K562 (cell line): ENCODE data around the gene BACE1. TPM values are rescaled to one million over a fixed set of nuclear protein-coding genes. Genes with fewer than 3 reads are reported as not detected.

Source experiments
- BHLHE40 ChIP-seq: IDR thresholded peaks from 2 replicates; pipeline ENCODE4 v1.6.1; 2011; ENCODE audit warnings: low read length, improper control_type of control experiment
- CEBPB ChIP-seq: fragments of 450-650 bp; IDR thresholded peaks from 2 replicates; pipeline ENCODE4 v1.6.1; 2016; ENCODE audit warnings: missing genetic modification characterization, missing compliant biosample characterization
- CHD1 ChIP-seq: fragments of 200-600 bp; sonication (generic); IDR thresholded peaks from one replicate; pipeline ENCODE4 v1.6.1; 2012; ENCODE audit warnings: mild to moderate bottlenecking, moderate library complexity, low read length, inconsistent platforms
- FOXK2 ChIP-seq, 2 experiments: fragments of 450-650 bp; IDR thresholded peaks in 1 of 2; conservative IDR thresholded peaks in 1 of 2; 2 replicates each; pipeline ENCODE4 v1.6.1; 2016; ENCODE audit warnings: low read depth in 2 of 2, mild to moderate bottlenecking in 1 of 2
- HCFC1 ChIP-seq: IDR thresholded peaks from 2 replicates; pipeline ENCODE4 v1.6.1; 2012; ENCODE audit warnings: low read depth, low read length, improper control_type of control experiment
- MEIS2 ChIP-seq: fragments of 450-650 bp; IDR thresholded peaks from 2 replicates; pipeline ENCODE4 v1.6.1; 2014; ENCODE audit warnings: mild to moderate bottlenecking; ENCODE audit not compliant: partially characterized antibody
- PHF21A ChIP-seq: fragments of 450-650 bp; IDR thresholded peaks from 2 replicates; pipeline ENCODE4 v1.6.1; 2017; ENCODE audit warnings: low read depth, borderline replicate concordance
- POLR2AphosphoS2 ChIP-seq: IDR thresholded peaks from 2 replicates; pipeline ENCODE4 v1.6.1; 2012; ENCODE audit warnings: low read length, improper control_type of control experiment
- POLR2H ChIP-seq: IDR thresholded peaks from 2 replicates; pipeline ENCODE4 v1.6.1; 2016; ENCODE audit warnings: missing genetic modification characterization, low read depth, mild to moderate bottlenecking, control low read depth, missing compliant biosample characterization, moderate library complexity
- SNIP1 ChIP-seq: fragments of 450-650 bp; IDR thresholded peaks from 2 replicates; pipeline ENCODE4 v1.7.1; 2017; ENCODE audit warnings: low read depth, mild to moderate bottlenecking
- ZNF133 ChIP-seq: fragments of 250-450 bp; sonication (Bioruptor Pico); IDR thresholded peaks from 2 replicates; pipeline ENCODE4 v1.4.0; 2020; ENCODE audit warnings: mild to moderate bottlenecking
- ZNF239 ChIP-seq: fragments of 250-450 bp; sonication (Bioruptor Pico); IDR thresholded peaks from 2 replicates; pipeline ENCODE4 v1.4.0; 2020; ENCODE audit warnings: mild to moderate bottlenecking
- ZNF408 ChIP-seq: fragments of 250-450 bp; sonication (Bioruptor Pico); IDR thresholded peaks from 2 replicates; pipeline ENCODE4 v1.4.0; 2020; ENCODE audit warnings: low read depth, mild to moderate bottlenecking, moderate library complexity
- polyA plus RNA-seq, 8 experiments: library from polyadenylated mRNA; depleted of rRNA in 4 of 8; stranded (reverse) in 5 of 8; unstranded in 3 of 8; fragments of >200 nt; fragmentation: Nextera tagmentation in 2 of 8; fragmentation: Illumina TruSeq in 1 of 8; extraction: Ambion mirVana in 2 of 8; extraction: Trizol in 1 of 8; gene quantifications; 2 replicates each; pipeline versions ENCODE4 v1.2.1 to v1.2.3, GENCODE V29; 2011 to 2014; ENCODE audit warnings: inconsistent platforms in 1 of 8, missing spikeins in 1 of 8
- total RNA-seq, 7 experiments: library from RNA; depleted of rRNA in 6 of 7; stranded (reverse); fragments of >200 nt in 6 of 7; fragmentation: Illumina TruSeq in 2 of 7; extraction: Trizol in 2 of 7; gene quantifications; 2 replicates each; pipeline versions ENCODE4 v1.2.1 to v1.2.3, GENCODE V29; 2011 to 2021; ENCODE audit warnings: low replicate concordance in 1 of 7
- TF ChIP-seq, protein P1 (sequence below): sonication (generic); formaldehyde crosslinking; IDR thresholded peaks from 2 replicates; pipeline ENCODE4 v1.8.0; 2022; ENCODE audit warnings: mild to moderate bottlenecking, missing genetic modification reagents
- TF ChIP-seq, protein P2 (sequence below): fragments of 450-650 bp; formaldehyde crosslinking; IDR thresholded peaks from 2 replicates; pipeline ENCODE4 v1.4.0; 2020; ENCODE audit warnings: mild to moderate bottlenecking, moderate library complexity
- TF ChIP-seq, protein P3 (sequence below): fragments of 200-800 bp; sonication (Bioruptor generic); IDR thresholded peaks from 2 replicates; pipeline ENCODE4 v1.6.1; 2017; ENCODE audit warnings: missing genetic modification characterization, missing compliant biosample characterization
- TF ChIP-seq, protein P4 (sequence below): fragments of 250-450 bp; sonication (Bioruptor Pico); IDR thresholded peaks from 2 replicates; pipeline ENCODE4 v1.4.0; 2020; ENCODE audit warnings: mild to moderate bottlenecking, moderate library complexity, borderline replicate concordance
- TF ChIP-seq, protein P5 (sequence below): fragments of 450-650 bp; IDR thresholded peaks from 2 replicates; pipeline ENCODE4 v1.7.1; 2018; ENCODE audit warnings: mild to moderate bottlenecking, low read depth; ENCODE audit not compliant: partially characterized antibody

Gene BACE1
- total and polyA plus RNA-seq, 9 of the 15 experiments (the other 6 are each of a cell fraction or from before 2014, with no cell fraction given) = 0.01 to 0.25 (median 0.16) TPM; not detected in 5

DNA sequence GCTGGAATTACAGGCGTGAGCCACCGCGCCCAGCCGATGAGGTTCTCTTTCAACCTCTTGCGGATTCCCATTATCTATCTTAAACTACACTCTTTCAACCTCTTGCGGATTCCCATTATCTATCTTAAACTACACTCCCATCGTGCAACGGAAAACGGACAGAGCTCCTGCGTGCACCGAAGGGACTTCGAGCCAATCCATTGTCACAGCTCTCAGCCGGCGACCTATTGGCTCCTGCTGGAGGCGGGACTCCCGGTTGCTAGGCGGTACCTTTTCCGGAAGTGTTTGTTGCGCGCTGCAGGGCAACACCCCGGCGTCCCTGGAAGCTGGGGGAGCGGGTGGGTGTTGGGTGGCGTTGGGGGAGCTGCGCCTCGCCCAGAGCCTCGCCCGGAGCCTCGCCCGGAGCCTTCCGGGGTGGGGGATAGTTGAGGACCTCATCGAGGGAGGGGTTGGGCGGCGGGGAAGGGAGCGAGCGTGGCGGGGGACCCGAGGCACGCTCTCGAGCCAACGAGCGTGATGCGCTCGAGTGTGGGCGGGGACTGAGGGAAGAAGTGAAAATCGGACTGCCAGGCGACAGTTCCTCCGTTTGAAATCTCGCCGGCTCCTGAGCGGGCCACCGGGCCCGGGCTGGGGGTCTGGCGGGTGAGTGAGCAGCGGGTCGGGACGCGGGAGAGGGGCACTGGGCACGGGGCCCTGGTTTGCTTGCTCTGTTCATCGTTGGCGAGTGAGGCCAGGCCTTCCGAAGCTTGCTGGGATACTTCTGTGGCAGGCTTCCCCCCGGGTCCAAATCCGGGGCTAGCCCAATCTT lies 11.7 kb upstream of the BACE1 start, which contains the start of gene CEP164 (continued):
- TF ChIP-seq, protein P1, sequence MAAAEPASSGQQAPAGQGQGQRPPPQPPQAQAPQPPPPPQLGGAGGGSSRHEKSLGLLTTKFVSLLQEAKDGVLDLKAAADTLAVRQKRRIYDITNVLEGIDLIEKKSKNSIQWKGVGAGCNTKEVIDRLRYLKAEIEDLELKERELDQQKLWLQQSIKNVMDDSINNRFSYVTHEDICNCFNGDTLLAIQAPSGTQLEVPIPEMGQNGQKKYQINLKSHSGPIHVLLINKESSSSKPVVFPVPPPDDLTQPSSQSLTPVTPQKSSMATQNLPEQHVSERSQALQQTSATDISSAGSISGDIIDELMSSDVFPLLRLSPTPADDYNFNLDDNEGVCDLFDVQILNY (CRISPR knock-in tag) = no peak
- TF ChIP-seq CHD1 (no peak), ZNF408 (no peak), CEBPB (no peak; the same call in 1 of the 2 replicates), SNIP1 (no peak), MEIS2 (no peak), FOXK2 (conservative IDR thresholded peaks at IDR 0.05 in 1 of 2, IDR thresholded peaks at IDR 0.05 in 1 of 2; ENCODE audit: low read depth in 2 of 2) (peak; percentile 76 to 78), BHLHE40 (peak; percentile 2; the same call in 1 of the 2 replicates), ZNF239 (no peak), HCFC1 (peak; percentile 75), PHF21A (no peak), POLR2AphosphoS2 (no peak), POLR2H (peak; percentile 83), ZNF133 (CRISPR knock-in tag) (no peak)
- TF ChIP-seq, protein P2, sequence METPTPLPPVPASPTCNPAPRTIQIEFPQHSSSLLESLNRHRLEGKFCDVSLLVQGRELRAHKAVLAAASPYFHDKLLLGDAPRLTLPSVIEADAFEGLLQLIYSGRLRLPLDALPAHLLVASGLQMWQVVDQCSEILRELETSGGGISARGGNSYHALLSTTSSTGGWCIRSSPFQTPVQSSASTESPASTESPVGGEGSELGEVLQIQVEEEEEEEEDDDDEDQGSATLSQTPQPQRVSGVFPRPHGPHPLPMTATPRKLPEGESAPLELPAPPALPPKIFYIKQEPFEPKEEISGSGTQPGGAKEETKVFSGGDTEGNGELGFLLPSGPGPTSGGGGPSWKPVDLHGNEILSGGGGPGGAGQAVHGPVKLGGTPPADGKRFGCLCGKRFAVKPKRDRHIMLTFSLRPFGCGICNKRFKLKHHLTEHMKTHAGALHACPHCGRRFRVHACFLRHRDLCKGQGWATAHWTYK = peak; percentile 25; the same call in 1 of the 2 replicates
- TF ChIP-seq, protein P3, sequence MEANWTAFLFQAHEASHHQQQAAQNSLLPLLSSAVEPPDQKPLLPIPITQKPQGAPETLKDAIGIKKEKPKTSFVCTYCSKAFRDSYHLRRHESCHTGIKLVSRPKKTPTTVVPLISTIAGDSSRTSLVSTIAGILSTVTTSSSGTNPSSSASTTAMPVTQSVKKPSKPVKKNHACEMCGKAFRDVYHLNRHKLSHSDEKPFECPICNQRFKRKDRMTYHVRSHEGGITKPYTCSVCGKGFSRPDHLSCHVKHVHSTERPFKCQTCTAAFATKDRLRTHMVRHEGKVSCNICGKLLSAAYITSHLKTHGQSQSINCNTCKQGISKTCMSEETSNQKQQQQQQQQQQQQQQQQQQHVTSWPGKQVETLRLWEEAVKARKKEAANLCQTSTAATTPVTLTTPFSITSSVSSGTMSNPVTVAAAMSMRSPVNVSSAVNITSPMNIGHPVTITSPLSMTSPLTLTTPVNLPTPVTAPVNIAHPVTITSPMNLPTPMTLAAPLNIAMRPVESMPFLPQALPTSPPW (CRISPR knock-in tag) = peak; percentile 86
- TF ChIP-seq, protein P4, sequence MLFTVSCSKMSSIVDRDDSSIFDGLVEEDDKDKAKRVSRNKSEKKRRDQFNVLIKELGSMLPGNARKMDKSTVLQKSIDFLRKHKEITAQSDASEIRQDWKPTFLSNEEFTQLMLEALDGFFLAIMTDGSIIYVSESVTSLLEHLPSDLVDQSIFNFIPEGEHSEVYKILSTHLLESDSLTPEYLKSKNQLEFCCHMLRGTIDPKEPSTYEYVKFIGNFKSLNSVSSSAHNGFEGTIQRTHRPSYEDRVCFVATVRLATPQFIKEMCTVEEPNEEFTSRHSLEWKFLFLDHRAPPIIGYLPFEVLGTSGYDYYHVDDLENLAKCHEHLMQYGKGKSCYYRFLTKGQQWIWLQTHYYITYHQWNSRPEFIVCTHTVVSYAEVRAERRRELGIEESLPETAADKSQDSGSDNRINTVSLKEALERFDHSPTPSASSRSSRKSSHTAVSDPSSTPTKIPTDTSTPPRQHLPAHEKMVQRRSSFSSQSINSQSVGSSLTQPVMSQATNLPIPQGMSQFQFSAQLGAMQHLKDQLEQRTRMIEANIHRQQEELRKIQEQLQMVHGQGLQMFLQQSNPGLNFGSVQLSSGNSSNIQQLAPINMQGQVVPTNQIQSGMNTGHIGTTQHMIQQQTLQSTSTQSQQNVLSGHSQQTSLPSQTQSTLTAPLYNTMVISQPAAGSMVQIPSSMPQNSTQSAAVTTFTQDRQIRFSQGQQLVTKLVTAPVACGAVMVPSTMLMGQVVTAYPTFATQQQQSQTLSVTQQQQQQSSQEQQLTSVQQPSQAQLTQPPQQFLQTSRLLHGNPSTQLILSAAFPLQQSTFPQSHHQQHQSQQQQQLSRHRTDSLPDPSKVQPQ (CRISPR knock-in tag) = no peak
- TF ChIP-seq, protein P5, sequence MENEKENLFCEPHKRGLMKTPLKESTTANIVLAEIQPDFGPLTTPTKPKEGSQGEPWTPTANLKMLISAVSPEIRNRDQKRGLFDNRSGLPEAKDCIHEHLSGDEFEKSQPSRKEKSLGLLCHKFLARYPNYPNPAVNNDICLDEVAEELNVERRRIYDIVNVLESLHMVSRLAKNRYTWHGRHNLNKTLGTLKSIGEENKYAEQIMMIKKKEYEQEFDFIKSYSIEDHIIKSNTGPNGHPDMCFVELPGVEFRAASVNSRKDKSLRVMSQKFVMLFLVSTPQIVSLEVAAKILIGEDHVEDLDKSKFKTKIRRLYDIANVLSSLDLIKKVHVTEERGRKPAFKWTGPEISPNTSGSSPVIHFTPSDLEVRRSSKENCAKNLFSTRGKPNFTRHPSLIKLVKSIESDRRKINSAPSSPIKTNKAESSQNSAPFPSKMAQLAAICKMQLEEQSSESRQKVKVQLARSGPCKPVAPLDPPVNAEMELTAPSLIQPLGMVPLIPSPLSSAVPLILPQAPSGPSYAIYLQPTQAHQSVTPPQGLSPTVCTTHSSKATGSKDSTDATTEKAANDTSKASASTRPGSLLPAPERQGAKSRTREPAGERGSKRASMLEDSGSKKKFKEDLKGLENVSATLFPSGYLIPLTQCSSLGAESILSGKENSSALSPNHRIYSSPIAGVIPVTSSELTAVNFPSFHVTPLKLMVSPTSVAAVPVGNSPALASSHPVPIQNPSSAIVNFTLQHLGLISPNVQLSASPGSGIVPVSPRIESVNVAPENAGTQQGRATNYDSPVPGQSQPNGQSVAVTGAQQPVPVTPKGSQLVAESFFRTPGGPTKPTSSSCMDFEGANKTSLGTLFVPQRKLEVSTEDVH = peak; percentile 20
